OCI-LY7 (cell line): ENCODE data around the gene LDLRAP1.

ENCODE experiments used
- EZH2phosphoT487 ChIP-seq: fragments of 200-600 bp; sonication (generic); IDR thresholded peaks from 2 replicates; pipeline ENCODE4 v1.6.1; 2018; ENCODE audit warnings: low read depth, borderline replicate concordance, mild to moderate bottlenecking, mixed run types, antibody characterized with exemption, low read length, moderate library complexity, mixed read lengths
- TF ChIP-seq, protein P1 (sequence below): fragments of 200-600 bp; sonication (generic); conservative IDR thresholded peaks from 2 replicates; pipeline ENCODE4 v1.5.1; 2014; ENCODE audit warnings: mild to moderate bottlenecking, antibody characterized with exemption, low read length, moderate library complexity, mixed read lengths

DNA sequence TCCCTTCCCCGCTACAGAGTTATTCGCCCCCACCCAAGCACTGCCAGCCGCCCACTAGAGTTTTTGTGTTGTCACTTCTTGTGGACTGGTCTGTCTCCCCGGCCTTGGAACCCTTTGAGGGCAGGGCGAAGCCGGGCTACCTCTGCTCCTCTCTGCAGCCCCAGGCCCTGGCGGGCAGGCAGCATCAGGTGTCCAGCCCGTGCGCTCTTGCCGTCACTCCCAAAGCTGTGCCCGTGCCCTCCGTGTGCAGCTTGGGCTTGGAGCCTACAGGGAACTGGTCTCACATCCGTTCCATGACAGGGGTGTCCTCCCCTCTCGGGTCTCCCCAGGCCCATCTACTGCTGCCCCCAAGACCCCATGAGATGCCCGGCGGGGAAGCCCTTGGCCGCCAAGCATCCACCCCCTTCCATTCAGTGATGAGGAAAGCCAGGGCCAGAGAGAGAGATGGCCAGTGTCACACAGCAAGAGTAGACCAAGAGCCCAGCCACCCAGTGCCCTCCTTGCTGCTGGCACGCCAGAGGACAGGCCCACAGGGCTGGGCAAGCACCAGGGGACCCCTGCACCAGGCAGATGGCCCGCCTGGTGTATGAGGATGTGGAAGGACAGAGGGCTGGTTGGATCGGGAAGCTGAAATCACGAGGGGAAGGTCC, 15.3 kb upstream of the LDLRAP1 start:
- TF ChIP-seq, protein P1, sequence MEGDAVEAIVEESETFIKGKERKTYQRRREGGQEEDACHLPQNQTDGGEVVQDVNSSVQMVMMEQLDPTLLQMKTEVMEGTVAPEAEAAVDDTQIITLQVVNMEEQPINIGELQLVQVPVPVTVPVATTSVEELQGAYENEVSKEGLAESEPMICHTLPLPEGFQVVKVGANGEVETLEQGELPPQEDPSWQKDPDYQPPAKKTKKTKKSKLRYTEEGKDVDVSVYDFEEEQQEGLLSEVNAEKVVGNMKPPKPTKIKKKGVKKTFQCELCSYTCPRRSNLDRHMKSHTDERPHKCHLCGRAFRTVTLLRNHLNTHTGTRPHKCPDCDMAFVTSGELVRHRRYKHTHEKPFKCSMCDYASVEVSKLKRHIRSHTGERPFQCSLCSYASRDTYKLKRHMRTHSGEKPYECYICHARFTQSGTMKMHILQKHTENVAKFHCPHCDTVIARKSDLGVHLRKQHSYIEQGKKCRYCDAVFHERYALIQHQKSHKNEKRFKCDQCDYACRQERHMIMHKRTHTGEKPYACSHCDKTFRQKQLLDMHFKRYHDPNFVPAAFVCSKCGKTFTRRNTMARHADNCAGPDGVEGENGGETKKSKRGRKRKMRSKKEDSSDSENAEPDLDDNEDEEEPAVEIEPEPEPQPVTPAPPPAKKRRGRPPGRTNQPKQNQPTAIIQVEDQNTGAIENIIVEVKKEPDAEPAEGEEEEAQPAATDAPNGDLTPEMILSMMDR: no peak
- TF ChIP-seq EZH2phosphoT487: no peak
